ENCODE measurements around the gene MEGF8.

GRCh38 chr19:42293540-42293939, 31.9 kb upstream of the MEGF8 start:
- TF ChIP-seq ZNF384 (IDR thresholded peaks at IDR 0.05; ENCODE audit: borderline replicate concordance, low read depth, low read length) (no peak), CTCF (IDR thresholded peaks at IDR 0.05 in 2 of 3, conservative IDR thresholded peaks at IDR 0.05 in 1 of 3; ENCODE audit: control insufficient read depth in 2 of 3, extremely low read depth in 1 of 3, insufficient read depth in 1 of 3, low read depth in 3 of 3, low read length in 3 of 3) (no peak), SP1 (IDR thresholded peaks at IDR 0.05; ENCODE audit: low read depth, low read length) (no peak)

Data from GM12878 (cell line).